GM12878 (cell line): ENCODE data around the gene RINL. TPM values are rescaled to one million over a fixed set of nuclear protein-coding genes. Genes with fewer than 3 reads are reported as not detected.

ENCODE experiments used
- ATAC-seq: fragments of 200-7000 bp; cut with Tn5 transposase; 3 replicates; pipeline ENCODE4 v1.9.1; 2020; ENCODE audit warnings: mild to moderate bottlenecking, moderate library complexity
- BruUV-seq: library from RNA; stranded (reverse); fragments of 400-500 nt; replicated peaks from 2 replicates; lab custom pipeline; 2021; lab: Mats Ljungman, UMichigan
- CTCF ChIA-PET: fragments of 300-600 bp; sonication (Branson Sonifier 250); formaldehyde crosslinking; extraction: SDS; loops from one replicate; lab custom pipeline; 2021; ENCODE audit warnings: inconsistent platforms; lab: Yijun Ruan, JAX
- POLR2A ChIA-PET: fragments of 350-600 bp; formaldehyde crosslinking; extraction: SDS; loops from one replicate; lab custom pipeline; 2021; ENCODE audit warnings: inconsistent platforms; lab: Charles Lee
- RAD21 ChIA-PET: fragments of 300-600 bp; sonication (Branson Sonifier 250); formaldehyde crosslinking; loops from one replicate; lab custom pipeline; 2023; ENCODE audit warnings: antibody characterized with exemption; ENCODE audit not compliant: unreplicated experiment; lab: Charles Lee
- SMC1A ChIA-PET: fragments of 300-600 bp; sonication (Branson Sonifier 250); formaldehyde crosslinking; loops from one replicate; lab custom pipeline; 2023; ENCODE audit not compliant: unreplicated experiment, uncharacterized antibody; lab: Charles Lee
- DNase-seq: peaks from one replicate; pipeline ENCODE4 v3.0.0-alpha.2; 2011; ENCODE audit warnings: low read depth, low spot score
- FAIRE-seq: peaks from 3 replicates; lab custom pipeline; 2011; peaks lifted over from hg19 to GRCh38; lab: Jason Lieb, UNC
- H2AFZ ChIP-seq: 2 replicates; pipeline ENCODE4 v1.6.0; 2011; ENCODE audit warnings: low read depth, low read length, control low read depth; ENCODE audit not compliant: control insufficient read depth
- H3K27ac ChIP-seq: 2 replicates; pipeline ENCODE4 v1.5.1; 2011; ENCODE audit warnings: control low read depth; ENCODE audit not compliant: control insufficient read depth, insufficient read depth
- H3K27me3 ChIP-seq, 2 experiments: replicated peaks in 1 of 2; 2 replicates each; pipeline versions ENCODE4 v1.6.0 to v1.6.1; 2011; ENCODE audit warnings: low read length in 1 of 2; ENCODE audit not compliant: control insufficient read depth in 2 of 2, insufficient read depth in 2 of 2
- H3K36me3 ChIP-seq, 2 experiments: 2 replicates each; pipeline ENCODE4 v1.5.1; 2011; ENCODE audit warnings: low read length in 1 of 2; ENCODE audit not compliant: control insufficient read depth in 2 of 2, insufficient read depth in 2 of 2
- H3K4me1 ChIP-seq: 2 replicates; pipeline ENCODE4 v1.6.1; 2011; ENCODE audit warnings: mild to moderate bottlenecking, low read length, moderate library complexity, mixed read lengths; ENCODE audit not compliant: control insufficient read depth, insufficient read depth
- H3K4me2 ChIP-seq: 2 replicates; pipeline ENCODE4 v1.6.0; 2011; ENCODE audit warnings: control low read depth; ENCODE audit not compliant: control insufficient read depth, insufficient read depth
- H3K4me3 ChIP-seq: fragments of 200-600 bp; sonication (generic); 2 replicates; pipeline ENCODE4 v1.5.1; 2016
- H3K79me2 ChIP-seq: 2 replicates; pipeline ENCODE4 v1.6.0; 2011; ENCODE audit warnings: low read length; ENCODE audit not compliant: control insufficient read depth, insufficient read depth
- H3K9ac ChIP-seq: 2 replicates; pipeline ENCODE4 v1.8.0; 2011; ENCODE audit warnings: low read length, control low read depth, mixed read lengths; ENCODE audit not compliant: control insufficient read depth, insufficient read depth
- H3K9me3 ChIP-seq: replicated peaks from 3 replicates; pipeline ENCODE4 v1.5.1; 2011; ENCODE audit warnings: mild to moderate bottlenecking, low read length; ENCODE audit not compliant: control insufficient read depth, insufficient read depth
- H4K20me1 ChIP-seq: 2 replicates; pipeline ENCODE4 v1.6.0; 2011; ENCODE audit not compliant: control insufficient read depth, insufficient read depth
- E2F4 ChIP-seq: IDR thresholded peaks from 2 replicates; pipeline ENCODE4 v1.6.1; 2012; ENCODE audit warnings: low read depth, low read length, improper control_type of control experiment
- FOS ChIP-seq: IDR thresholded peaks from 3 replicates; pipeline ENCODE4 v1.6.1; 2011; ENCODE audit warnings: borderline replicate concordance; ENCODE audit not compliant: insufficient read length; ENCODE audit errors: extremely low read depth
- IKZF1 ChIP-seq: fragments of 450-650 bp; conservative IDR thresholded peaks from 2 replicates; pipeline ENCODE4 v1.6.1; 2017; ENCODE audit warnings: antibody characterized with exemption, mild to moderate bottlenecking
- MYB ChIP-seq: fragments of 150-350 bp; IDR thresholded peaks from 2 replicates; pipeline ENCODE4 v1.6.1; 2014; ENCODE audit warnings: mild to moderate bottlenecking, low read depth, low read length, borderline replicate concordance
- NBN ChIP-seq: fragments of 450-650 bp; IDR thresholded peaks from 2 replicates; pipeline ENCODE4 v1.6.1; 2016
- SUPT20H ChIP-seq: IDR thresholded peaks from 2 replicates; pipeline ENCODE4 v1.6.1; 2011; ENCODE audit warnings: low read depth, mild to moderate bottlenecking, low read length, moderate library complexity, borderline replicate concordance; ENCODE audit not compliant: control insufficient read depth
- WGBS: methylation state at CpG from one replicate; pipeline ENCODE4 v1.1.6; 2016; ENCODE audit warnings: low lambda C conversion rate; ENCODE audit not compliant: insufficient replicate concordance, insufficient coverage; ENCODE audit errors: missing lambda C conversion rate; 5-methylcytosine and 5-hydroxymethylcytosine counted together
- in situ Hi-C: fragments of 300-500 bp; cut with MboI; formaldehyde crosslinking; loops from 9 replicates; pipeline ENCODE4 v1.14.3; 2018; ENCODE audit warnings: mixed read lengths
- intact Hi-C: fragments of 100-400 bp; cut with micrococcal nuclease; formaldehyde crosslinking; loops from one replicate; pipeline ENCODE4 v1.14.2; 2022; ENCODE audit not compliant: unreplicated experiment
- polyA plus RNA-seq, 11 experiments: library from polyadenylated mRNA; depleted of rRNA in 4 of 11; unstranded in 6 of 11; stranded (reverse) in 5 of 11; fragments of >200 nt; fragmentation: Nextera tagmentation in 4 of 11; fragmentation: Illumina TruSeq in 1 of 11; extraction: Ambion mirVana in 4 of 11; extraction: Trizol in 1 of 11; gene quantifications; 1 replicate in 1 of 11; 2 replicates in 10 of 11; pipeline versions ENCODE4 v1.2.1 to v1.2.3, GENCODE V29; 2011 to 2016; ENCODE audit warnings: inconsistent platforms in 2 of 11, missing spikeins in 2 of 11, low read depth in 1 of 11
- total RNA-seq, 4 experiments: library from RNA; depleted of rRNA in 3 of 4; stranded (reverse); fragments of >200 nt in 3 of 4; fragmentation: Illumina TruSeq in 1 of 4; extraction: Trizol in 1 of 4; gene quantifications; 2 replicates each; pipeline versions ENCODE4 v1.2.1 to v1.2.3, GENCODE V29; 2013 to 2021

RINL gene
- total and polyA plus RNA-seq, 10 of the 15 experiments (the other 5 are each of a cell fraction or from before 2014, with no cell fraction given) = 14.5 to 64.2 (median 47.6) TPM

- ChIA-PET POLR2A (interaction anchor here (1.5 to 2.5 kb wide), 3 partner anchors 7 to 30 kb away, joined by 7 to 12 read pairs (median 10); partner anchors contain the start of genes HNRNPL, NFKBIB, RINL and SIRT2), CTCF (interaction anchor here (0.6 to 2.5 kb wide), 5 partner anchors 17 to 660 kb away, joined by 3 to 14 read pairs (median 3); partner anchors contain the start of genes ECH1 and FBXO17), RAD21 (interaction anchor here (1.8 to 4.3 kb wide), 6 partner anchors 10 to 39 kb away, joined by 7 to 34 read pairs (median 20); partner anchors contain the start of genes ECH1, HNRNPL and NFKBIB), SMC1A (interaction anchor here (0.8 to 1.6 kb wide), 3 partner anchors 19 to 467 kb away, joined by 3 to 4 read pairs (median 4); partner anchors contain the start of genes FAM98C, MRPS12 and SARS2)
- TF ChIP-seq NBN (no peak), IKZF1 (no peak), E2F4 (no peak), FOS (no peak), SUPT20H (no peak), MYB (no peak)
- Histone ChIP-seq H3K9me3 (no peaks in the 10 kb centered on the region), H3K4me2 (0 out of 2 replicates have a peak overlapping the region, but pooled peaks have one; percentile 4), H3K79me2 (no peaks in the 10 kb centered on the region), H3K27ac (no peak overlapping the region), H3K36me3 (peaks cover 0 to 4% of the 10 kb centered on the region in 2 experiments; a peak in 1 of 4 replicates), H3K4me1 (peaks cover 18% of the 10 kb centered on the region), H3K9ac (no peak overlapping the region), H3K4me3 (no peak overlapping the region), H3K27me3 (no peaks in the 10 kb centered on the region), H4K20me1 (no peaks in the 10 kb centered on the region), H2AFZ (no peak overlapping the region)
- WGBS = 89% methylated on average over 16 of the region's 19 CpGs
- intact Hi-C loops (no loop called here), in situ Hi-C loops (no loop called here)
- DNase-seq (no peak), ATAC-seq (no peak), FAIRE-seq (no peak)
- no TSS peak for BruUV-seq
Observed at GRCh38 chr19:38870612-38871011, 7.5 kb downstream of the RINL start.
